T-helper 9 cell (primary cell): ENCODE data around the gene ARAP3.
A peak's percentile ranks its signal among the peaks of the same experiment; 100 is the strongest.
"Not testable (repeated sequence)": the region's sequence is repeated elsewhere in the genome, so short reads cannot be mapped to it uniquely, and the experiment has no call there.

Experiments
- DNase-seq: peaks from one replicate; pipeline ENCODE4 v3.0.0-alpha.2; 2020

The ARAP3 gene

GRCh38 chr5:141637767-141638419 is 44.1 kb downstream of the ARAP3 start:
- peak; percentile 48 for DNase-seq

- DNase-seq: peak; percentile 51
Observed at GRCh38 chr5:141637123-141637766, 44.8 kb downstream of the ARAP3 start.

GRCh38 chr5:141636413-141637122 is 45.5 kb downstream of the ARAP3 start, which contains the start of the genes HDAC3 and RELL2:
TSS of gene HDAC3 (minus strand) at chr5:141636849. CDS start at chr5:141636790, 59 bp downstream.
TSS of gene RELL2 (plus strand) at chr5:141636997. CDS start at chr5:141638226, 1,229 bp downstream.
- DNase-seq: peak; percentile 95

GRCh38 chr5:141636106-141636412 is 46.0 kb downstream of the ARAP3 start:
- no peak for DNase-seq

- DNase-seq: no peak
Observed at GRCh38 chr5:141635646-141636045, 46.4 kb downstream of the ARAP3 start.

- DNase-seq: no peak
Observed at GRCh38 chr5:141634720-141635119, 47.3 kb downstream of the ARAP3 start.

GRCh38 chr5:141633871-141634561 is 48.0 kb downstream of the ARAP3 start:
- DNase-seq: no peak

GRCh38 chr5:141632650-141633049 is 49.4 kb downstream of the ARAP3 start:
- DNase-seq: no peak

GRCh38 chr5:141630570-141631140 is 51.4 kb downstream of the ARAP3 start:
- DNase-seq: no peak

- DNase-seq: no peak
Observed at GRCh38 chr5:141628175-141628788, 53.7 kb downstream of the ARAP3 start.

GRCh38 chr5:141623611-141624010 is 58.4 kb downstream of the ARAP3 start:
- no peak for DNase-seq

GRCh38 chr5:141623186-141623585 is 58.8 kb downstream of the ARAP3 start:
- DNase-seq: no peak

- peak; percentile 97 for DNase-seq
Observed at GRCh38 chr5:141618804-141619554, 63.1 kb downstream of the ARAP3 start, which contains the start of gene DIAPH1. TSS of gene DIAPH1 (minus strand) at chr5:141619000. CDS start at chr5:141618914, 86 bp downstream.

- peak; percentile 37 for DNase-seq
Observed at GRCh38 chr5:141618030-141618803, 63.8 kb downstream of the ARAP3 start.

GRCh38 chr5:141617682-141618029 is 64.4 kb downstream of the ARAP3 start:
- DNase-seq: no peak

- no peak for DNase-seq
Observed at GRCh38 chr5:141617128-141617527, 64.9 kb downstream of the ARAP3 start.

GRCh38 chr5:141615991-141616720 is 65.9 kb downstream of the ARAP3 start:
- no peak for DNase-seq

- no peak for DNase-seq
Observed at GRCh38 chr5:141613344-141613743, 68.7 kb downstream of the ARAP3 start.

- DNase-seq: no peak
Observed at GRCh38 chr5:141611289-141611688, 70.7 kb downstream of the ARAP3 start.

- not testable (repeated sequence) for DNase-seq
Observed at GRCh38 chr5:141609921-141610320, 72.1 kb downstream of the ARAP3 start.
